Measurements from ENCODE around the gene ADAMTSL2.

GRCh38 chr9:133599470-133600173, 65.1 kb downstream of the ADAMTSL2 start:
- TF ChIP-seq CTCF (IDR thresholded peaks at IDR 0.05) (no peak), POLR2A (IDR thresholded peaks at IDR 0.05) (no peak), EP300 (IDR thresholded peaks at IDR 0.05) (no peak)

All from tibial nerve (tissue), 4 donors.